HepG2 (cell line): ENCODE data around the gene ARHGDIA. TPM values are rescaled to one million over a fixed set of nuclear protein-coding genes. Genes with fewer than 3 reads are reported as not detected.
A peak's percentile ranks its signal among the peaks of the same experiment; 100 is the strongest.

Source experiments
- ATF7 ChIP-seq, 2 experiments: fragments of 450-650 bp in 1 of 2; sonication (generic) in 1 of 2; formaldehyde crosslinking in 1 of 2; IDR thresholded peaks; 2 replicates each; pipeline versions ENCODE4 v1.4.0 to v1.6.1; 2016 to 2020; ENCODE audit warnings: antibody characterized with exemption in 1 of 2, mild to moderate bottlenecking in 1 of 2, missing genetic modification reagents in 1 of 2
- DMAP1 ChIP-seq: IDR thresholded peaks from 2 replicates; pipeline ENCODE4 v1.6.1; 2016
- GATA4 ChIP-seq: sonication (generic); IDR thresholded peaks from 2 replicates; pipeline ENCODE4 v1.6.1; 2016; ENCODE audit warnings: antibody characterized with exemption, low read depth, borderline replicate concordance
- HBP1 ChIP-seq: IDR thresholded peaks from 2 replicates; pipeline ENCODE4 v1.6.1; 2016; ENCODE audit warnings: low read depth, control low read depth
- MLX ChIP-seq: IDR thresholded peaks from 2 replicates; pipeline ENCODE4 v1.6.1; 2016
- NR0B2 ChIP-seq: sonication (generic); formaldehyde crosslinking; IDR thresholded peaks from 2 replicates; pipeline ENCODE4 v1.4.0; 2020; ENCODE audit warnings: mild to moderate bottlenecking, missing genetic modification reagents
- RFXANK ChIP-seq: IDR thresholded peaks from 2 replicates; pipeline ENCODE4 v1.6.1; 2016
- SETDB1 ChIP-seq: sonication (generic); formaldehyde crosslinking; IDR thresholded peaks from 2 replicates; pipeline ENCODE4 v1.5.1; 2020; ENCODE audit warnings: missing genetic modification reagents, mild to moderate bottlenecking, borderline replicate concordance
- SNAPC2 ChIP-seq: sonication (generic); formaldehyde crosslinking; IDR thresholded peaks from 2 replicates; pipeline ENCODE4 v1.8.1; 2022; ENCODE audit warnings: mild to moderate bottlenecking, missing genetic modification reagents
- XBP1 ChIP-seq: sonication (generic); formaldehyde crosslinking; IDR thresholded peaks from 2 replicates; pipeline ENCODE4 v1.5.0; 2020; ENCODE audit warnings: missing genetic modification reagents
- ZBTB40 ChIP-seq, 2 experiments: fragments of 450-650 bp in 1 of 2; sonication (generic) in 1 of 2; formaldehyde crosslinking in 1 of 2; IDR thresholded peaks; 2 replicates each; pipeline versions ENCODE4 v1.6.1 to v1.8.0; 2016 to 2022; ENCODE audit warnings: antibody characterized with exemption in 1 of 2, mild to moderate bottlenecking in 1 of 2, missing genetic modification reagents in 1 of 2
- ZNF205 ChIP-seq: IDR thresholded peaks from 2 replicates; pipeline ENCODE4 v1.6.1; 2018; ENCODE audit warnings: missing biosample characterization, missing genetic modification reagents
- ZNF598 ChIP-seq: sonication (generic); formaldehyde crosslinking; IDR thresholded peaks from 2 replicates; pipeline ENCODE4 v1.5.1; 2020; ENCODE audit warnings: mild to moderate bottlenecking, missing genetic modification reagents, borderline replicate concordance
- ZNF607 ChIP-seq: sonication (generic); formaldehyde crosslinking; IDR thresholded peaks from 2 replicates; pipeline ENCODE4 v1.5.1; 2020; ENCODE audit warnings: missing genetic modification reagents, mild to moderate bottlenecking, borderline replicate concordance
- ZNF792 ChIP-seq: IDR thresholded peaks from 2 replicates; pipeline ENCODE4 v1.6.1; 2016
- ZSCAN25 ChIP-seq: sonication (generic); formaldehyde crosslinking; IDR thresholded peaks from 2 replicates; pipeline ENCODE4 v1.8.0; 2022; ENCODE audit warnings: mild to moderate bottlenecking, missing genetic modification reagents
- polyA plus RNA-seq, 8 experiments: library from polyadenylated mRNA; depleted of rRNA in 3 of 8; stranded (reverse) in 7 of 8; unstranded in 1 of 8; fragments of >200 nt; fragmentation: Illumina TruSeq in 4 of 8; extraction: Trizol in 4 of 8; gene quantifications; 2 replicates each; pipeline versions ENCODE4 v1.2.1 to v1.2.3, GENCODE V29; 2011 to 2016; ENCODE audit warnings: low read depth in 4 of 8, missing spikeins in 1 of 8, mixed read lengths in 1 of 8; ENCODE audit not compliant: insufficient read depth in 1 of 8
- total RNA-seq, 5 experiments: library from RNA; depleted of rRNA; stranded (reverse); fragments of >200 nt; fragmentation: Illumina TruSeq; extraction: Trizol; gene quantifications; 2 replicates each; pipeline ENCODE4 v1.2.3, GENCODE V29; 2016; ENCODE audit warnings: low read depth in 1 of 5

The ARHGDIA gene
- total and polyA plus RNA-seq, 2 of the 13 experiments (the other 11 are each of a cell fraction or from before 2014, with no cell fraction given), result 40.0 to 64.0 TPM

- TF ChIP-seq ZNF792 (peak; percentile 29; the same call in 1 of the 2 replicates), SETDB1 (no peak), NR0B2 (CRISPR knock-in tag) (0 out of 2 replicates have a peak, but pooled peaks have one; percentile 61), ATF7 (IDR thresholded peaks at IDR 0.05) (no peak), ATF7 (CRISPR knock-in tag; IDR thresholded peaks at IDR 0.05) (peak; percentile 81), ZBTB40 (IDR thresholded peaks at IDR 0.05) (no peak), ZBTB40 (CRISPR knock-in tag; IDR thresholded peaks at IDR 0.05) (peak; percentile 63; the same call in 1 of the 2 replicates), ZNF598 (CRISPR knock-in tag) (no peak; the same call in 1 of the 2 replicates), XBP1 (CRISPR knock-in tag) (no peak), ZNF607 (peak; percentile 55; the same call in 1 of the 2 replicates), MLX (CRISPR knock-in tag) (peak; percentile 99), DMAP1 (CRISPR knock-in tag) (peak; percentile 95), RFXANK (CRISPR knock-in tag) (no peak; the same call in 1 of the 2 replicates), ZSCAN25 (CRISPR knock-in tag) (peak; percentile 91), HBP1 (CRISPR knock-in tag) (peak; percentile 75; the same call in 1 of the 2 replicates), GATA4 (peak; percentile 84; the same call in 1 of the 2 replicates), ZNF205 (CRISPR knock-in tag) (peak; percentile 57; the same call in 1 of the 2 replicates), SNAPC2 (CRISPR knock-in tag) (no peak)
These were observed 39.1 kb upstream of the ARHGDIA start (continued) for GRCh38 chr17:81909966-81910839.
